Measurements from ENCODE around the gene TRMT5. TPM values are rescaled to one million over a fixed set of nuclear protein-coding genes. Genes with fewer than 3 reads are reported as not detected.
A peak's percentile ranks its signal among the peaks of the same experiment; 100 is the strongest.

TRMT5 gene
- total and polyA plus RNA-seq, 9 of the 15 experiments (the other 6 are each of a cell fraction or from before 2014, with no cell fraction given), result 8.4 to 20.0 (median 15.1) TPM

DNA sequence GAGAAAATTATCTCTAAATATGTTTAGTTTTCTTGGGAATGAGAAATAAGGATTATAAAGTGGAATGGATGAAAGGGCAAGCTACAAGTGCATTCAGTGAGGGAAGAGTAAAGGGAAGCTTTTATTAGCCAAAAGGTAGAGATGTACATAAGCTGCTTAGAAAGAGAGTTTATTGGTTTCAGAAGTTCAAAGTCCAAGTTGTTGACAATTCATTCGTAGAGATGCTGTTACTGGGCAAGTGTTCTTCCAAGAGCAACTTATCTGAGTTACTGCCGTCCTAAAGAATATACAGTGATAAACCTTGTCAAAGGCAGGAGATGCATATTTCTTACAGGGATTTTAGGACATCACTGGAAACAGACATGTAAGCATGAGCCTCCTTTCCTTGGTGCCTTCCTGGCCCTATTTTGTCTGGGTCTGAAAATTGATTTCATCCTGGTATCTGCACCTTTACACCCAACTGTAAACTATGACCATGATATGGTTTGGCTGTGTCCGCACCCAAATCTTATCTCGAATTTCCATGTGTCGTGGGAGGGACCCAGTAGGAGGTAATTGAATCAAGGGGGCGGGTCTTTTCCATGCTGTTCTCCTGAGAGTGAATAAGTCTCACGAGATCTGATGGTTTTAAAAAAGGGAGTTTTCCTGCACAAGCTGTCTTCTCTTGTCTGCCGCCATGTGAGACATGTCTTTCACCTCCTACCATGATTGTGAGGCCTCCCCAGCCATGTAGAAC, 46.8 kb downstream of the TRMT5 start (continued):
- no peak for TF ChIP-seq SP2 (IDR thresholded peaks at IDR 0.05; ENCODE audit: extremely low read depth, low read depth, low read length, poor library complexity, severe bottlenecking)
- TF ChIP-seq ZNF253 (CRISPR knock-in tag; conservative IDR thresholded peaks at IDR 0.05), result no peak
- peak; percentile 29; the same call in 1 of the 2 replicates for TF ChIP-seq NFIC (IDR thresholded peaks at IDR 0.05)
- TF ChIP-seq CC2D1A (IDR thresholded peaks at IDR 0.05), result peak; percentile 86
- no peak for TF ChIP-seq HDAC8 (tag; IDR thresholded peaks at IDR 0.05)
- TF ChIP-seq, protein P1, sequence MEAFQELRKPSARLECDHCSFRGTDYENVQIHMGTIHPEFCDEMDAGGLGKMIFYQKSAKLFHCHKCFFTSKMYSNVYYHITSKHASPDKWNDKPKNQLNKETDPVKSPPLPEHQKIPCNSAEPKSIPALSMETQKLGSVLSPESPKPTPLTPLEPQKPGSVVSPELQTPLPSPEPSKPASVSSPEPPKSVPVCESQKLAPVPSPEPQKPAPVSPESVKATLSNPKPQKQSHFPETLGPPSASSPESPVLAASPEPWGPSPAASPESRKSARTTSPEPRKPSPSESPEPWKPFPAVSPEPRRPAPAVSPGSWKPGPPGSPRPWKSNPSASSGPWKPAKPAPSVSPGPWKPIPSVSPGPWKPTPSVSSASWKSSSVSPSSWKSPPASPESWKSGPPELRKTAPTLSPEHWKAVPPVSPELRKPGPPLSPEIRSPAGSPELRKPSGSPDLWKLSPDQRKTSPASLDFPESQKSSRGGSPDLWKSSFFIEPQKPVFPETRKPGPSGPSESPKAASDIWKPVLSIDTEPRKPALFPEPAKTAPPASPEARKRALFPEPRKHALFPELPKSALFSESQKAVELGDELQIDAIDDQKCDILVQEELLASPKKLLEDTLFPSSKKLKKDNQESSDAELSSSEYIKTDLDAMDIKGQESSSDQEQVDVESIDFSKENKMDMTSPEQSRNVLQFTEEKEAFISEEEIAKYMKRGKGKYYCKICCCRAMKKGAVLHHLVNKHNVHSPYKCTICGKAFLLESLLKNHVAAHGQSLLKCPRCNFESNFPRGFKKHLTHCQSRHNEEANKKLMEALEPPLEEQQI (IDR thresholded peaks at IDR 0.05), result peak; percentile 87
- no peak for TF ChIP-seq CLOCK (CRISPR knock-in tag; IDR thresholded peaks at IDR 0.05; ENCODE audit: borderline replicate concordance)
- TF ChIP-seq ILK (tag; IDR thresholded peaks at IDR 0.05; ENCODE audit: borderline replicate concordance, low read depth), result no peak
- peak; percentile 82 for TF ChIP-seq CBFA2T3 (IDR thresholded peaks at IDR 0.05)
- no peak for TF ChIP-seq NUFIP1 (IDR thresholded peaks at IDR 0.05; ENCODE audit: partially characterized antibody)
- TF ChIP-seq BRD4 (IDR thresholded peaks at IDR 0.05), result no peak
- peak; percentile 27 to 65; a peak in 2 of 4 replicates for TF ChIP-seq TRIM24 (IDR thresholded peaks at IDR 0.05)
- no peak for TF ChIP-seq ZNF644 (tag; IDR thresholded peaks at IDR 0.05; ENCODE audit: low read depth)
- no peak for TF ChIP-seq PCBP1 (IDR thresholded peaks at IDR 0.05; ENCODE audit: low read depth, low read length, poor library complexity, severe bottlenecking)
- TF ChIP-seq, protein P2, sequence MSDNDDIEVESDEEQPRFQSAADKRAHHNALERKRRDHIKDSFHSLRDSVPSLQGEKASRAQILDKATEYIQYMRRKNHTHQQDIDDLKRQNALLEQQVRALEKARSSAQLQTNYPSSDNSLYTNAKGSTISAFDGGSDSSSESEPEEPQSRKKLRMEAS (CRISPR knock-in tag; IDR thresholded peaks at IDR 0.05), result no peak
- TF ChIP-seq NFE2 (IDR thresholded peaks at IDR 0.05; ENCODE audit: low read depth), result no peak
- TF ChIP-seq ARID1B (IDR thresholded peaks at IDR 0.05), result peak; percentile 76
- no peak for TF ChIP-seq KLF10 (CRISPR knock-in tag; IDR thresholded peaks at IDR 0.05)
- no peak for TF ChIP-seq HNRNPK (IDR thresholded peaks at IDR 0.05; ENCODE audit: low read depth, low read length, poor library complexity, severe bottlenecking)
- TF ChIP-seq ZBTB12 (CRISPR knock-in tag; IDR thresholded peaks at IDR 0.05), result no peak
- TF ChIP-seq NONO (IDR thresholded peaks at IDR 0.05; ENCODE audit: low read depth in 2 of 2, low read length in 1 of 2), result no peak
- no peak for TF ChIP-seq SMARCE1 (IDR thresholded peaks at IDR 0.05)
- TF ChIP-seq RBM25 (IDR thresholded peaks at IDR 0.05; ENCODE audit: low read depth, low read length, severe bottlenecking), result peak; percentile 1
- no peak for TF ChIP-seq BMI1 (IDR thresholded peaks at IDR 0.05; ENCODE audit: low read length)
